HUES6 (cell line): ENCODE data around the gene RASD1.

Experiments used
- H3K27ac ChIP-seq: 2 replicates; pipeline ENCODE4 v1.7.0; 2013; ENCODE audit warnings: low read depth, mild to moderate bottlenecking, low read length, inconsistent platforms
- H3K27me3 ChIP-seq: 2 replicates; pipeline ENCODE4 v1.6.1; 2013; ENCODE audit warnings: low read length; ENCODE audit not compliant: control insufficient read depth, insufficient read depth
- H3K36me3 ChIP-seq: 2 replicates; pipeline ENCODE4 v1.6.1; 2013; ENCODE audit warnings: low read length; ENCODE audit not compliant: control insufficient read depth, insufficient read depth
- H3K4me1 ChIP-seq: 2 replicates; pipeline ENCODE4 v1.6.1; 2013; ENCODE audit warnings: low read length; ENCODE audit not compliant: control insufficient read depth, insufficient read depth
- H3K4me3 ChIP-seq: 2 replicates; pipeline ENCODE4 v1.5.1; 2013; ENCODE audit warnings: low read depth, low read length
- H3K9ac ChIP-seq: one replicate; pipeline ENCODE4 v1.6.1; 2013; ENCODE audit warnings: mild to moderate bottlenecking, low read length
- H3K9me3 ChIP-seq: 2 replicates; pipeline ENCODE4 v1.6.1; 2013; ENCODE audit warnings: low read depth, low read length; ENCODE audit not compliant: control insufficient read depth, insufficient read depth

Gene RASD1

DNA sequence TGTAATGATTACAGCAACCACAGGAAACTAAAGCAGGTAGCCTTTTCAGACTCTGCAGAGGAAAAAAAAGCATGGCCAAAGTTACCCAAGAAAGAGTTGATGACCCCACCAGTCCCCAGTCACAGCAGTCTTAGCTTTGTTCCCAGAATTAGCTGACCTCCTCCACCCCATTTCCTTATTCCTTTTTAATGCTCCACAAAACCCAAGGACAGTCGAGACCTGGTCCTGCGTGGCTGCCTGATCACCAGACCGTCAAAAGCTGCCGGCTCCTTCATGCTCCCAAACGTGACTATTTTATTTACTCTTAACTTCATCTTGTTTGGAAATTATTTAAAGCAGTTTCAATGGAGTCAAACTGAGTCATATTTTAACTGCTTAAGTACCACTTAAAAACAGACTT lies 48.1 kb downstream of the RASD1 start:
- H3K9ac ChIP-seq, result no peak overlapping the region
- H3K27me3 ChIP-seq, result no peaks in the 10 kb centered on the region
- no peaks in the 10 kb centered on the region for H3K36me3 ChIP-seq
- H3K4me3 ChIP-seq, result no peak overlapping the region
- no peak overlapping the region for H3K27ac ChIP-seq
- peaks cover 9% of the 10 kb centered on the region; the same call in 1 of the 2 replicates for H3K9me3 ChIP-seq
- H3K4me1 ChIP-seq, result peaks cover 14% of the 10 kb centered on the region

DNA sequence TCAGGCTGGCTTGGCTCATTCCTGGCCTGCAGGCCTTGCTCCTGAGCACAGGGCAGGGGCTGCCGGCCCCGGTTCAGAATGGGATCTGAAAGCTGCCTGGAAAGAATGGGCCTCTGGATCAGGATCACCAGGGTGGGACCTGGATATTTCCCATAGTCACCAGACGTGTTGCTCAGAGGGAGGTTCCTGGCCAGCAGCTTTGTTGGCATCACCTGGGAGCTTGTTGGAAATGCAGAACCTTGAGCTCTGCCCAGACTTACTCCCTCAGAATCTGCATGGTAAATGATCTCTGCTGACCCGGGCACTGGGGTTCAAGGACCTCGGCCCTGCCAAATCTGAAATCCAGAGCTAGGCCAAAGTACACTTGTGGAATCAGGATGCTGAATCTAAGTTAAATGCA lies 48.9 kb downstream of the RASD1 start:
- Histone ChIP-seq H3K9me3 (peaks cover 9% of the 10 kb centered on the region; the same call in 1 of the 2 replicates), H3K27me3 (no peaks in the 10 kb centered on the region), H3K36me3 (no peaks in the 10 kb centered on the region), H3K27ac (no peak overlapping the region), H3K9ac (no peak overlapping the region), H3K4me3 (no peak overlapping the region), H3K4me1 (peaks cover 14% of the 10 kb centered on the region)

DNA sequence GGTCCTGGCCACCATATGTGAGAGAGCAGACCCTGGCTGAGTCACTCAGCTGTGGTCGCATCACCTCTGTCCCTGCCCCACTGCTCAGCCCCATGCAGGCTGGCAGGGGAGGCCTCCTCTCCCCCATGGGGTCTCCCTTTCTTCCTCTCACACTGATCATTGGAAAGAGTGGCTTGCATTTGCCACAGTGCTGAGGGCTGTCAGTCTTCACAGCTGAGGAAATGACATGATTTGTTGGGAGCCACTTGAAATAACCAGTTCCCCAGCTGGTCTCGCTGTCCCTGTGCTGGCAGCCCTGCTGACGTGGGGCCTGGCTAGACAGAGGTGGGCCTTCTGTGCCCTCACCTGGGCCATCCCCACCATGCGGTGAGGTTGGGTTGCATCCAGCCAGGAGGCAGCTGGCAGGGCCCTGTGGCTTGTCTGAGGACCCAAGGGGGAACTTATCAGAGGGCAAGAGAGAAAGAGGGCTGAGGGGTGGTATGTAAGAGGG lies 49.5 kb downstream of the RASD1 start:
- peaks cover 14% of the 10 kb centered on the region for H3K4me1 ChIP-seq
- H3K9me3 ChIP-seq, result peaks cover 9% of the 10 kb centered on the region; the same call in 1 of the 2 replicates
- no peak overlapping the region for H3K27ac ChIP-seq
- no peaks in the 10 kb centered on the region for H3K36me3 ChIP-seq
- H3K9ac ChIP-seq, result no peak overlapping the region
- H3K4me3 ChIP-seq, result no peak overlapping the region
- no peaks in the 10 kb centered on the region for H3K27me3 ChIP-seq

DNA sequence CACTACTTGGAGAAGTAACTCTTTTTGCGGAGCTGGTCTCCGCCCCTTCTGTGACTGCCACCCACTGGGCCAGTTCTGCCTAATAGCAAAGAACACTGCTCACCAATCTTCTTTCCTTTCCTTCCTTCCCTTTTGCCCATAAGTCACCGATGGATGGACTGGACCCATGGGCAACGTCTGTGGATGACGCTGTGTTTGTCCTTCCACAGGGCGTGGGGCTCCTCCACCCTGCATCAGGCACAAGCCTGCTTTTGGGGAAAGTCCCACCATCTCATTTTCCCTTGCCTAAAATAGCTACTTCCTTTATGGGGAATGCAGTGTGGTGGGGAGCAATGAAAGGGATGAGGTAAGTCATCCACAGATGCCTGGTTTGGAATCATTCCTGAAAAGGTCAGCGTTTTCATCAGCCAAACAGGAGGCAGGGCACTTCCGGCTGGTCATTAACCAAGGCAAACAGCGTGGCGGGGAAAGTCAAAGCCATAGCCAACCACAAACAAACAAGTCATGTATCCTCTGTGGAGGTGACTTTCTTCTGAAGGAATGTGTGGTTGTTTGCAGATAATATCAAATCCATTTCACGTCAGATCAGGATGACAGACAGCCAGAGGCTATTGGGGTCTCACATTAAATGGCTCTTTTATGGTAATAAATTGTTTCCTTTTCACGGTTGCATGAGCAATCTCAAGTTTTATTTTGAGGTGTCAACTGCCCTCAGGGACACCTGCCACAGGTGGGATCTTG lies 50.1 kb downstream of the RASD1 start:
- no peaks in the 10 kb centered on the region for H3K36me3 ChIP-seq
- peaks cover 14% of the 10 kb centered on the region for H3K4me1 ChIP-seq
- no peak overlapping the region for H3K9ac ChIP-seq
- H3K9me3 ChIP-seq, result peaks cover 9% of the 10 kb centered on the region; the same call in 1 of the 2 replicates
- no peak overlapping the region for H3K4me3 ChIP-seq
- no peak overlapping the region for H3K27ac ChIP-seq
- H3K27me3 ChIP-seq, result no peaks in the 10 kb centered on the region

DNA sequence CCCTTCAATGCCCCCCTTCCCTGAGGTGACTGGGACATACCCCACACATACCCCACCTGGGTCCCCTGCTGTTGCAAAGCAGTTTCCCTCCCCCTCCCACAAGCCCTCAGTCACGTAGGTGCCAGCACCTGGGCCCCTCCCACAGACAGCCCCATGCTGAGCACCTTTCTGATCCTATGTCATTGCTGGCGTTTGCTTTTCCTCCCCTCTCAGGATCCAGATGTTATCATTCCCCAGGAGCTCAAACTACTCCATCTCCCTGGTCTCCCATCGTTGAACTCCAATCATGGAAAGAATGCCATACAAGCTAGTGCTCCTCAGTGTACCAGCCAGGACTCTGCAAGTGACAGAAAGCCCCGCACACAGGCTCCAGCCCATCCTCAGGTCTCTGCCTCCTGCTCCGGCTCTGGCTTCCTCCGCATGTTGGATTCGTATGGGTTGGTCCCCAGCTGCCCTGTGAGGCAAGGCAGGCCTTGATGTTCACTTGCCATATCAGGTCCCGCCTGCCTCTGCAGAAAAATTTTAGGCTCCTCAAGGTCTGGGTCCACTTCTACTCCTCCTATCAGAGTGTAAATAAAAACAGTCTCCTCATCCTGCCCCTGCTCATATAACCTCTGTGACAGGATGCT lies 50.8 kb downstream of the RASD1 start:
- Histone ChIP-seq H3K4me3 (no peak overlapping the region), H3K27me3 (no peaks in the 10 kb centered on the region), H3K36me3 (no peaks in the 10 kb centered on the region), H3K9ac (no peak overlapping the region), H3K4me1 (peaks cover 16% of the 10 kb centered on the region), H3K9me3 (peaks cover 9% of the 10 kb centered on the region; the same call in 1 of the 2 replicates), H3K27ac (no peak overlapping the region)
